Colonic mucosa (tissue), 4 donors: Measurements from ENCODE around the gene VAV2. TPM values are rescaled to one million over a fixed set of nuclear protein-coding genes. Genes with fewer than 3 reads are reported as not detected.

Experiments used
- DNase-seq: peaks from one replicate; pipeline ENCODE4 v3.0.0-alpha.2; 2020
- H3K27ac ChIP-seq: fragments of 200-600 bp; one replicate; pipeline ENCODE4 v1.8.0; 2021
- H3K27me3 ChIP-seq: fragments of 200-600 bp; one replicate; pipeline ENCODE4 v1.8.0; 2021
- H3K36me3 ChIP-seq: fragments of 200-600 bp; one replicate; pipeline ENCODE4 v1.8.0; 2021
- H3K4me1 ChIP-seq: fragments of 200-600 bp; one replicate; pipeline ENCODE4 v1.8.0; 2021; ENCODE audit warnings: mild to moderate bottlenecking
- H3K4me3 ChIP-seq: fragments of 200-600 bp; one replicate; pipeline ENCODE4 v1.8.0; 2021
- H3K9ac ChIP-seq, 2 donors: one replicate each; pipeline ENCODE4 v1.7.0; 2013; ENCODE audit warnings: control low read depth in 2 of 2, low read depth in 2 of 2, low read length in 2 of 2
- H3K9me3 ChIP-seq: fragments of 200-600 bp; one replicate; pipeline ENCODE4 v1.8.0; 2021
- CTCF ChIP-seq: fragments of 200-600 bp; IDR thresholded peaks from one replicate; pipeline ENCODE4 v1.8.0; 2022; ENCODE audit warnings: antibody characterized with exemption, mild to moderate bottlenecking
- intact Hi-C: fragments of 100-400 bp; cut with DNase I; formaldehyde crosslinking; loops from one replicate; pipeline ENCODE4 v1.14.1; 2022
- total RNA-seq, 2 donors: library from RNA; stranded (reverse); fragmentation: NEBNext Ultra II Directional in 1 of 2; extraction: Animal tissue kit (Norgen Biotek cat#: 25700) in 1 of 2; gene quantifications; one replicate each; pipeline ENCODE4 v1.2.1, GENCODE V29; 2021
- donor health status: healthy.
- donor health status: DM: no; HTN: no; CAD: no.
- donor health status: DM: no; HTN: no; CAD: no.

Gene VAV2
- total RNA-seq, 2 donors from 2014 or later = 30.7 to 45.1 TPM

- DNase-seq = no peak
- H3K4me3 ChIP-seq = no peak overlapping the region
- no peaks in the 10 kb centered on the region for H3K4me1 ChIP-seq
- no peaks in the 10 kb centered on the region for H3K27me3 ChIP-seq
- H3K36me3 ChIP-seq = no peaks in the 10 kb centered on the region
- no peak for TF ChIP-seq CTCF
- no peak overlapping the region for H3K9ac ChIP-seq
- intact Hi-C loops = no loop called here
- H3K27ac ChIP-seq = no peak overlapping the region
- H3K9me3 ChIP-seq = no peaks in the 10 kb centered on the region
Observed at GRCh38 chr9:133882849-133883755, 109.0 kb downstream of the VAV2 start.

GRCh38 chr9:133881671-133882381 is 110.3 kb downstream of the VAV2 start:
- intact Hi-C loops = no loop called here

DNA sequence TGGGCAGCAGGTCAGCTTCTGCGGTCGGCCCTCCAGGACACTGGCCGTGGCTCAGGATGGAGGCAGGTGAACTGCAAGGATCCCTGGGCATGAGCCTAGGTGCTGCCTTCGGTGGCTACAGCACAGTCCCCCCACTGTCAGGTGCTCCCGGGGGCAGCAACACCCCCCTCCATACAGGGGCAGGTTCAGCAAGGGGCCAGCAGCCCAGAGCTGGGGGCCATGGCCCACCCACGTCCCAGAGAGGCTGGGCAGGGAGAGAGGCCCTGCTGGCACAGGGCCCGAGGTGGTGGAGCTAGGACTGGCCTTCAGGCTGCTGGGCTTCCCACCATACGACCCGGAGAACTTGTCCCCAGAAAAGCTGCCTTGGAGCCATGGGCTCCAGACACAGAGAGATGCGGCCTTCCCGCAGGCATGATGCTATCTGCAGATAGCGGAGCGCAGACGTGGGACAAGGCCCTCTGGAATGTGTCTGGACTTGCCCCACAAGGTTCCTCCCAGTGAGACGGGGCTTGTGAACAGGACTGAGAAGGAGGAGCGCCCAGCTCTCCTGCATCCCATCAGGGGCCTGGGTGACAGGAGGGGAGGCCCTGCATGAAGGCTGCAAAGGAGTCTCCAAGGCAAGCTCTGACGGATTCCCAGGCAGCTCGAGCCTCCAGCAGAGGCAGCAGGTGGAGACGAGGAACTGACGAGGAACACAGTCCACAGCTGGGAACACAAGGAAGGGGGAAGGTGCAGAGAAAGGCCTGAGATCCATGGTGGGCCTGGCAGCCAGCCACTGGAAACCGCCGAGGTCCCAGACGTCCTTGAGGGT is 111.1 kb downstream of the VAV2 start:
- no peak for TF ChIP-seq CTCF
- H3K36me3 ChIP-seq = no peaks in the 10 kb centered on the region
- H3K4me1 ChIP-seq = no peaks in the 10 kb centered on the region
- no peak for DNase-seq
- H3K9ac ChIP-seq = no peak overlapping the region
- H3K27me3 ChIP-seq = no peaks in the 10 kb centered on the region
- no peak overlapping the region for H3K4me3 ChIP-seq
- intact Hi-C loops = no loop called here
- H3K27ac ChIP-seq = no peak overlapping the region
- no peaks in the 10 kb centered on the region for H3K9me3 ChIP-seq

More at GRCh38 chr9:133881671-133882381, 110.3 kb downstream of the VAV2 start:
- TF ChIP-seq CTCF = no peak
- no peak overlapping the region for H3K27ac ChIP-seq
- no peaks in the 10 kb centered on the region for H3K4me1 ChIP-seq
- H3K4me3 ChIP-seq = no peak overlapping the region
- DNase-seq = no peak
- H3K9me3 ChIP-seq = no peaks in the 10 kb centered on the region
- no peaks in the 10 kb centered on the region for H3K36me3 ChIP-seq
- H3K27me3 ChIP-seq = no peaks in the 10 kb centered on the region
- no peak overlapping the region for H3K9ac ChIP-seq

DNA sequence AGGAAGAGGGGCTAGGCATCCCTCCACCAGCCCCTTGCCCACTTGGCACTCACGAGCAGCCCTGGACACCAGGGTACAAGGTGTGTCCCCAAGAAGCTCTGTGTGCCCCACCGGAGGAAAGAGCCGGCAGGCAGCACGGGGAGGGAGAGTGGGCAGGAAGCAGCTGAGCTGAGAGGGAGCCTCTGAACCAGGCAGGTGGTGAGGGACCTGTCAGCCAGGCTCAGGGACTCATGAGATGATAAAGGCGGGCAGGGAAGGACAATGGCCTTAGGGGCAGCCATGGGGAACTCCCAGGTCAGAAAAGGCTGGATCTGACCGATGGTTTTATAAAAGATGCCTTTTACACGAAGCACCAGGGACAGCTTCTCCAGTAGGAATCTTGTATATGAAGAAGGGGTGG is 112.0 kb downstream of the VAV2 start:
- intact Hi-C loops = no loop called here
- no peak for TF ChIP-seq CTCF
- no peak overlapping the region for H3K9ac ChIP-seq
- no peak overlapping the region for H3K4me3 ChIP-seq
- no peaks in the 10 kb centered on the region for H3K27me3 ChIP-seq
- H3K27ac ChIP-seq = no peak overlapping the region
- no peaks in the 10 kb centered on the region for H3K36me3 ChIP-seq
- no peak for DNase-seq
- H3K9me3 ChIP-seq = no peaks in the 10 kb centered on the region
- no peaks in the 10 kb centered on the region for H3K4me1 ChIP-seq

- Histone ChIP-seq H3K9me3 (no peaks in the 10 kb centered on the region), H3K9ac (no peak overlapping the region), H3K36me3 (no peaks in the 10 kb centered on the region), H3K4me1 (no peaks in the 10 kb centered on the region), H3K27ac (no peak overlapping the region), H3K4me3 (no peak overlapping the region), H3K27me3 (no peaks in the 10 kb centered on the region)
- no peak for DNase-seq
- no peak for TF ChIP-seq CTCF
- intact Hi-C loops = no loop called here
Observed at GRCh38 chr9:133879615-133880014, 112.5 kb downstream of the VAV2 start.
